Measurements from ENCODE around the gene CARMIL3. TPM values are rescaled to one million over a fixed set of nuclear protein-coding genes. Genes with fewer than 3 reads are reported as not detected.

Gene CARMIL3
- total and polyA plus RNA-seq, 2 of the 4 experiments (the other 2 are of a cell fraction): under 0.01 TPM; not detected in 1

GRCh38 chr14:24096545-24097181 lies 44.9 kb downstream of the CARMIL3 start:
- no peak overlapping the region for H3K9ac ChIP-seq (ENCODE audit: low read depth, low read length)
- H3K4me1 ChIP-seq (ENCODE audit: control insufficient read depth, insufficient read depth, low read length): peaks cover 8% of the 10 kb centered on the region
- no peak overlapping the region for H2BK120ac ChIP-seq (ENCODE audit: low read depth, low read length)
- WGBS, 2 experiments (ENCODE audit: extremely low coverage in 2 of 2, insufficient read length in 1 of 2): 95% methylated on average over 6 of the region's 8 CpGs; no CpG with 5 or more reads in 1 of the 2 experiments
- ATAC-seq (ENCODE audit: low read depth) (no peak), DNase-seq (no peak)
- H4K5ac ChIP-seq (ENCODE audit: low read depth, low read length): no peak overlapping the region
- H3K56ac ChIP-seq (ENCODE audit: extremely low read depth, insufficient read depth, low read length): no peak overlapping the region
- H3K23ac ChIP-seq (ENCODE audit: low read depth, low read length): no peak overlapping the region
- H3K4ac ChIP-seq (ENCODE audit: low read depth, low read length): no peak overlapping the region; the same call in 1 of the 2 replicates
- H2AK9ac ChIP-seq (replicated peaks; ENCODE audit: low read depth, low read length, poor library complexity): no peak overlapping the region
- H3K27me3 ChIP-seq (ENCODE audit: control insufficient read depth, insufficient read depth, low read length): no peaks in the 10 kb centered on the region
- in situ Hi-C loops (cut with MboI; ENCODE audit: low sequenced_read_pairs): loop anchor here (10.0 kb wide), 1 partner anchor 122 kb away; no protein-coding TSS in a partner anchor
- H3K9me1 ChIP-seq (ENCODE audit: insufficient read depth, low read length): peaks cover 16% of the 10 kb centered on the region
- no peak overlapping the region for H4K91ac ChIP-seq (ENCODE audit: insufficient read depth, low read depth, low read length)
- no peak overlapping the region for H3K4me3 ChIP-seq (ENCODE audit: insufficient read depth, low read depth, low read length)
- no peak overlapping the region for H3K18ac ChIP-seq (ENCODE audit: low read depth, low read length)
- no peaks in the 10 kb centered on the region for H3K9me3 ChIP-seq (ENCODE audit: control insufficient read depth, insufficient read depth, low read length)
- H3K36me3 ChIP-seq (ENCODE audit: control insufficient read depth, insufficient read depth, low read length): peaks cover 27% of the 10 kb centered on the region
- no peak overlapping the region for H3K4me2 ChIP-seq (ENCODE audit: low read depth, low read length)
- H3K27ac ChIP-seq (ENCODE audit: insufficient read depth, low read length): no peak overlapping the region
- peak overlapping the region; percentile 1; the same call in 1 of the 2 replicates for H2AK5ac ChIP-seq (ENCODE audit: low read depth, low read length)
- ChIA-PET CTCF (interaction anchor here (0.6 to 1.0 kb wide), 2 partner anchors 12 kb away, joined by 4 to 9 read pairs; no protein-coding TSS in a partner anchor), POLR2A (ENCODE audit: unreplicated experiment) (no interaction called here)
- no peak overlapping the region for H2AFZ ChIP-seq (replicated peaks; ENCODE audit: low read length, poor library complexity)
- H2BK20ac ChIP-seq (ENCODE audit: low read depth, low read length): no peak overlapping the region
- no peak overlapping the region for H4K8ac ChIP-seq (ENCODE audit: low read depth in 2 of 2, low read length in 2 of 2)
- H2BK15ac ChIP-seq (ENCODE audit: low read depth, low read length): no peak overlapping the region
- no peak overlapping the region for H3K14ac ChIP-seq (replicated peaks; ENCODE audit: low read depth, low read length)
- TF ChIP-seq POLR2A (IDR thresholded peaks at IDR 0.05; ENCODE audit: low read depth, low read length) (no peak), BHLHE40 (IDR thresholded peaks at IDR 0.05; ENCODE audit: low read depth, low read length) (no peak), CHD1 (IDR thresholded peaks at IDR 0.05; ENCODE audit: low read depth, low read length) (no peak), FOS (IDR thresholded peaks at IDR 0.05; ENCODE audit: low read depth, low read length) (no peak), MXI1 (IDR thresholded peaks at IDR 0.05; ENCODE audit: borderline replicate concordance, low read depth, low read length) (no peak), MAFK (IDR thresholded peaks at IDR 0.05; ENCODE audit: low read depth, low read length) (no peak), MAZ (IDR thresholded peaks at IDR 0.05; ENCODE audit: borderline replicate concordance, low read depth, low read length) (no peak), RFX5 (IDR thresholded peaks at IDR 0.05; ENCODE audit: low read depth, low read length) (no peak), SMC3 (IDR thresholded peaks at IDR 0.05; ENCODE audit: low read depth, low read length) (no peak), RCOR1 (IDR thresholded peaks at IDR 0.05; ENCODE audit: insufficient replicate concordance, low read length) (no peak), ELK1 (IDR thresholded peaks at IDR 0.05; ENCODE audit: borderline replicate concordance, low read depth, low read length) (no peak), RAD21 (IDR thresholded peaks at IDR 0.05; ENCODE audit: low read length) (no peak)
- TF ChIP-seq, protein P1, sequence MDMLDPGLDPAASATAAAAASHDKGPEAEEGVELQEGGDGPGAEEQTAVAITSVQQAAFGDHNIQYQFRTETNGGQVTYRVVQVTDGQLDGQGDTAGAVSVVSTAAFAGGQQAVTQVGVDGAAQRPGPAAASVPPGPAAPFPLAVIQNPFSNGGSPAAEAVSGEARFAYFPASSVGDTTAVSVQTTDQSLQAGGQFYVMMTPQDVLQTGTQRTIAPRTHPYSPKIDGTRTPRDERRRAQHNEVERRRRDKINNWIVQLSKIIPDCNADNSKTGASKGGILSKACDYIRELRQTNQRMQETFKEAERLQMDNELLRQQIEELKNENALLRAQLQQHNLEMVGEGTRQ (IDR thresholded peaks at IDR 0.05; ENCODE audit: low read depth, low read length): no peak
- no TSS peak for BruUV-seq (replicated peaks)
- peaks cover 19% of the 10 kb centered on the region; the same call in 1 of the 2 replicates for H4K20me1 ChIP-seq (ENCODE audit: insufficient read depth, low read length)
- intact Hi-C loops (cut with micrococcal nuclease): no loop called here
- peaks cover 16 to 41% of the 10 kb centered on the region in 2 experiments for H3K79me1 ChIP-seq (ENCODE audit: low read depth in 1 of 2, low read length in 2 of 2)
- no peak overlapping the region for H2BK5ac ChIP-seq (ENCODE audit: low read depth, low read length, poor library complexity, severe bottlenecking)
- dilution Hi-C loops (cut with HindIII; ENCODE audit: low sequenced_read_pairs, unreplicated experiment): no loop called here

All from IMR-90 (cell line).